HG02840 (cell line): ENCODE data around the gene ZDHHC14.
"Not testable (repeated sequence)": the region's sequence is repeated elsewhere in the genome, so short reads cannot be mapped to it uniquely, and the experiment has no call there.

Experiments
- ATAC-seq: cut with Tn5 transposase; IDR thresholded peaks from one replicate; pipeline ENCODE4 v1.9.1; 2021; ENCODE audit warnings: mild to moderate bottlenecking, moderate library complexity, moderate number of reproducible peaks; ENCODE audit not compliant: unreplicated experiment, low FRiP score

The ZDHHC14 gene

DNA sequence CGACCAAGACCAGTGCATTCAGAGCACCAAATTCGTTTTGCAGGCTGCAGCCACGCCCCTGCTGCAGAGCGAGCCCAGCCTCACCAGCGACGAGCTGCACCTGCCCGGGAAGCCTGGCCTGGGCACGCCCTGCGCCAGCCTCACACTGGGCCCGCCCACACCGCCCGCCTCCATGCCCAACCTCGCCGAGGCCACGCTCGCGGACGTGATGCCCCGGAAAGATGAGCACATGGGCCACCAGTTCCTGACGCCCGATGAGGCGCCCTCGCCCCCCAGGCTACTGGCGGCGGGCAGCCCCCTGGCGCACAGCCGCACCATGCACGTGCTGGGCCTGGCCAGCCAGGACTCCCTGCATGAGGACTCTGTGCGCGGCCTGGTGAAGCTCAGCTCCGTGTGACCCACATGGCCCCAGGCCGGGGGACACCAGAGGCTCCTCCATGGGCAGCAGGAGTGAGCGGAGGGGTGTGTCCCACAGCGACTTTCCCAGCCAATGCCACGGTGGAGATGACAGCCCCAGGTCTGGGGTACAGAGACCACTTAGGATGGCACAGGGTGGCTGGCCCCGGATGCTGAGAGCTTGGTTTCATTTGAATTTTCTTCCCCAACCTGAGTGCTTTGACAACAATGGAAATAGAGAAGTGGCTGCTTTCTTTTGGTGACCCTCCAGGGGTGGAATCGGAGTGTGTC lies 291.9 kb downstream of the ZDHHC14 start:
- ATAC-seq = no peak

DNA sequence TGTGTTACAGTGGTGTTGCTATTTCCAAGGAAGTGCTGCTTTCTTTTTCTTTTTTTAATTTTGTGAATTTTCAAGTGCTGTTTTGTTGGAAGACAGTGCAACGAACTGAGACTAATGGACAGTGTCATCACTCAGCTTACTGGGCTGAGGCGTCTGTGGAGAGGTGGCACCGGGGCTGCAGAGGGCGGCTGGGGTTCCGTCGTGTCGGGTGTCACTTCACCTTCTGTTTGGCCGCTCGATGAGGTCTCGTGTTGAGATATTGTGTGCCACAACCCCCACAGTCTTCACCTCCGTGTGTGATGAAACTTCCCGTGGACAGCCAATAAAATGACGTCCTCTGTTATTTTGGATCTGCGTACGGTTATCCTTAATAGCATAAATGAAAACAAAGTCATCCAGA lies 292.6 kb downstream of the ZDHHC14 start:
- ATAC-seq = no peak

DNA sequence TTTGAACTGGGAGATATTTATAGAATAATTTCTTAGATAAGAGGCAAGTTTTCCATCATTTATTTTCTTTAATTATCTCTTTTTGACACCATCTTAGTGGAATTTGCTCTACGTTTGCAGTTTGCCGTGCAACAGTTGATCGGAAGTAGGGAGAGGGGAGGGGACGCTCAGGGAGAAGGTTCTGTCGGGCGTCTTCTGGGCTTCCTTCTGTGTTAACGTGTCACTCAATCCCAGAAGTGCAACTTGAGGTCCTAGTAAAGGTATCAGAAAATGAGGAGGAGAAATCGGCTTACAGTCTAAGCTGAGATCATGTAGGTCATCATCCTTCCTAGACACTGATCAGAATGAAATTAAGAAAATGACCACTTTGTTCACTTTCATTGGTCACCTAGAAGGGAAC lies 293.1 kb downstream of the ZDHHC14 start:
- ATAC-seq = no peak

DNA sequence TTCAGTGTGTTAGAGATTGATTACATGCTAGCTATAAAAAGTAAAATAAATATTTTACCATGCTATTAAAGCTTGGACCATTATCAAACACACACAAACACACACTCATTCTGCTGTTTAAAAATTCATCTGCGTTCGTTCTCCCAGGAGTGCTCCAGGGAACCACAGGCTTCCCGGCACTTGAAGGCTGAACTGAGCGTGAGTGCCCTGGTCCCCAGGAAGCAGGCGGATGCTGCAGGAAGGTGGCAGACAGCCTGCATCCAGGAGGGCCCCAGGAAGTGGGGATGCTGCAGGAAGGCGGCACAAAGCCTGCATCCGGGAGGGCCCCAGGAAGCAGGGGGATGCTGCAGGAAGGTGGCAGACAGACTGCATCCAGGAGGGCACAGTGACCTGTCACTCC lies 294.8 kb downstream of the ZDHHC14 start:
- ATAC-seq = no peak

DNA sequence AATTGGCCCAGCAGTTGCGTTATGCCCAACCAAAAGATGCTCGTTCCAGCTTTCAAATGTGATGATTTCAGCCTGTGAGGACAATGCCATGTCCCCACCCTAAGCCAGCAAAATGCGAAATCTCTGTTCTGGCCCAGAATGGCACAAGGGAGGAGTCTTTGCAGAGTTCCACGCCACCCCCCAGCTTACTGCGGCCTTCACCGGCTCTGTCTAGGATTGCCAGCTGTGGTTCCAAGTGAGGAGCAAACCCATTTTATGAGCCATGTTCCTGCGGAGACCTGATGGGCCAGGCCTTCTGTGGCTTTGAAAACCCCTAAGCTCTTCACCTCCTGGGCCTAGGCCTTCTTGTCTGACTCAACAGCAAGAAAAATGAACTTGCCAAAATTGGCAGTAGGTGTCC lies 295.3 kb downstream of the ZDHHC14 start:
- no peak for ATAC-seq

DNA sequence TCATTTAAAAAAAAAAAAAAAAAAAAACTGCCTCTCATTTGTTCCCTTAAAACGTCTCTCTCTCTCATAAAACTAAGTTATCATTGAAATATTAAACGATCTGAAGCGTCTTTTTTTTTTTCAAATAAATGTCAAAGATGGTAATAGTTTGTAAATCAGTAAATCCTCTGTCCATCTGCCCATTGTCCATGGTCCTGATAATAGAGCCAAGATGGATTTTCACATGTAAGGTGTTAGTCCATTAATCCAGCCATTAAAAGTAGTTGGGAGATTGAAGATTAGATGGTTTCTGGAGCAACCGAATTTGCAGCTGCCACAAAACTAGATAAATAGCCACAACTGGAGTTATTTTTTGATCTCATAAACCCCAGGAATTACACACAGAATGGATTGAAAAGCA lies 296.2 kb downstream of the ZDHHC14 start:
- ATAC-seq = no peak

DNA sequence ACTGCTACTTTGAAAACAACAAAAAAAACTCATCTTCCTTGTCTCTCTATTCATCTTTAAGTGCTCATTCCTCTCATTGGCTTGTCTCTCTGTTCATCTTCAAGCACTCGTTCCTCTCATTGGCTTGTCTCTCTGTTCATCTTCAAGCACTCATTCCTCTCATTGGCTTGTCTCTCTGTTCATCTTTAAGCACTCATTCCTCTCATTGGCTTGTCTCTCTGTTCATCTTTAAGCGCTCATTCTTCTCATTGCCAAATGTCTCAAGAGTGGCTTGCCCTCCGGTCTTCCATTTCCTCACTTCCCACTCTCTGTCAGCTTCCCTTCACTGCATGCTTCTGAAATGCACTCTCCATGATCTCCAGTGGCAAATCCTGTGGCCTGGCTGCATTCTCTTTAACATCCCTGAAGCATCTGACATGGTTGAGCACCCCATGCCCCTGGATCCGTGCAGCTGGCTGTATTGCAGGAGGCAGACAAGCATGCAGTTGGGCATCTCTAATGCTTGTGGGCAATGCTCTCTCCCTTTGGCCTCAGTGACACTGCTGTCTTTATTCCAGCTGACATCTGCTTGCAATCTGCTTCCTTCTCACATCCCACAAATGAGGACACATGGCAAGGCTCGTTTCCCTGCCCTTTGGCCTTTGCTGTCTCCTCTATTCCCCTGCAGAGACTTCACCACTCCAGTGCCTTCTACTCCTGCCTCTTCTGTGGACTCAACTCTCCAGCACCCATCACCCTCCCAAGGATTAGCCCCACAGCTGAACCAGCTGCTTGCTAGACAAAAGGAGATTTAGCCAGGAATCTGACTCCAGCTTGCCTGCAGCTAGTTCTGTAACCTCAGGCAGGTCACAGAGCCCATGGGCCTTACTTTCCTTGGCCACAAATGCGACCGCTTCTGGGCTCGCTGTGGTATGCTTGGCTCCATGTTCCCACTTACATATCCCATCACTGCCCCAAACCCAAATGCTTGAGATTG lies 298.9 kb downstream of the ZDHHC14 start:
- no peak for ATAC-seq

DNA sequence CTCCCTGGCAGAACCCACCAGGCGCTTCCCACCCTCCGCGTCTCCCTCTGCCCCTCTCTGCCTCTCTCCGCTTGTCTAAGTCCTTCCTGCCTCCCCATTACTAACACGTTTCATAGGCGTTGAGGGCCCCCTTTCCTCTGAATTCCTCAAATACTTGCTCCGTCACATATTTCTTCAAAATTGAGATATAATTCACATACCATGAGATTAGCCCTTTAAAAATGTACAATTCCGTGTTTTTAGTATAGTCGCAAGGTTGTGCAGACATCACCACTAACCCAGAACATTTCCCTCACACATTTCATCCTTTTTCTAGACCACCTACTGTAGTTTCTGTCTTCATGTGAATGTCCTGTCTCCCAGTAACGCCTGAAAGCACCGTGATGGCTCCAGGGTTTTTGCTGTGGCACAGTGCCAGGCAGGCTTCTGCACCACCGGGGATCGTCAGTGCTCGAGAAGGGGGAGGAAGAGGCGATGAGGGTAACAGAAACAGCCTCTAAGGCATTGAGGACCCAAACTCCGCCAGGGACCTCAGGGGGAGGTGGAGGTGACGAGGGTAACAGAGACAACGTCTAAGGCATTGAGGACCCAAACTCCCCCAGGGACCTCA lies 300.2 kb downstream of the ZDHHC14 start:
- no peak for ATAC-seq

DNA sequence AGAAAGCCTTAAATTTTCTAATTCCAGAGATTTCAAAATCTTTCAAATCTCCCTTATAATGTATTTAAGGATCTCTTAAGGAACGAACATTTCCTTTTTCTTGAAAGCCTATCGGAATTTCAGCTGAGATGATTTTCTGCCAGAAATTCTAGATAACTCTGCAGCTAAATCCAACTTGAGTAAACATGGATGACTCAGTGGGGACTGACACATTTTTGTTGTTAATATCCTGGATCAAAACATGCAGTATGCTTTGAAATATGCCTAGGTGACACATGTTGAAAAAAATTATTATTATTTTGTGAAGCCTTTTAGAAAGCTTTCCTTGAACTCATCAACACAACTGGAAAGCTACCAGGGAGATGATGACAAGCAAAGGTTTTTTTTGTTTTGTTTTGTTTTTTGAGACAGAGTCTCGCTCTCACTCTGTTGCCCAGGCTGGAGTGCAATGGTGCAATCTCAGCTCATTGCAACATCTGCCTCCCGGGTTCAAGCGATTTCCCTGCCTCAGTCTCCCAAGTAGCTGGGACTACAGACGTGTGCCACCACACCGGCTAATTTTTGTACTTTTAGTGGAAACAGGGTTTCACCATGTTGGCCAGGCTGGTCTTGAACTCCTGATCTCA lies 302.0 kb downstream of the ZDHHC14 start:
- ATAC-seq = no peak

DNA sequence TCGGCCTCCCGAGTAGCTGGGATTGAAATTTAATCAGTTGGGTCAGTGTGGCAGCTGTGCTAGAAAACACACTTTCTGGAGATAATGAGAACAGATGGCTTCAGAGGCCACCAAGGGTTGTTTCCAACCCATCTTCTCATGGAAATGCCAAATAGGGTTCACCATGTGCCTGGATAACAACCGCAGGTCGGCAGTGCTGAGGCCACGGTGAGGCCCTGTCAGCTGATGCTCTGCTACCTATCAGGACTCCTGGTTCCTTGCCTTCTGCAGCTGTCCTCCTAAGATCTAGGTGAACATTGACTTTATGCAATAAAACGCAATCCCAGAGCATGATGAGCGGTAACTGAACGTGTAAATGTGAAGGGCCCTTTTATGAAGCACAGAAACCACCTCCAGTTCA lies 302.7 kb downstream of the ZDHHC14 start:
- no peak for ATAC-seq

DNA sequence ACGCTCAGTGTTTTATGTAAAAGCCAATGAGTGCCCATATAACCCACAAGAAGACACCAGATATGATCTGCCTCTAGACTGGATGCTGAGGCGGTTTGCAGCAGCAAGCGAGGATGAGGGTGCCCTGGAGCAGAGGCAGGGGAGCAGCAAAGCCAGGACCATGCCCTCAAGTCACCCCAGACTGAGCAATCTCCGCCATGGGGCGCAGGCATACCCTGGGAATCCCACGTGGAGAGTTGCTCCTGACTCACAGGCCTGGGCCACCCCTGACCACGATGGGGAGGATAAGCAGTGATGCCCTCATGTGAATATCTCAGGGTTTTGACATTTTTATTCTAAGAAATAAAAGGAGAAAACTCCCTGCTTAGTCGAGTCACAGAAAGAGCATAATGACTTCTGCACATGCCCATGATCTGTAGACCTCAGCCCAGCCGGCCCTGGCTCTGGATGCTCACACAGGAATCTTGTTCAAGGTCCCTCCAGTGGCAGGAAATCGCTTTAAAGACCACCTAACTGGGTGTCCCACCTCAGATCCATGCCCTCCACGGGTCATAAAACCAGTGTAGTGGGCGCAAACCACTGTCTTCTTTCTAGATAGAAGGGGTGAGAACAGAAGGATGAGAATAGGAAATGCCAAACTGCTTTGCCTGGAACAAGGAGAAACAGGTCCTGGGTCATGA lies 303.8 kb downstream of the ZDHHC14 start:
- ATAC-seq = no peak

DNA sequence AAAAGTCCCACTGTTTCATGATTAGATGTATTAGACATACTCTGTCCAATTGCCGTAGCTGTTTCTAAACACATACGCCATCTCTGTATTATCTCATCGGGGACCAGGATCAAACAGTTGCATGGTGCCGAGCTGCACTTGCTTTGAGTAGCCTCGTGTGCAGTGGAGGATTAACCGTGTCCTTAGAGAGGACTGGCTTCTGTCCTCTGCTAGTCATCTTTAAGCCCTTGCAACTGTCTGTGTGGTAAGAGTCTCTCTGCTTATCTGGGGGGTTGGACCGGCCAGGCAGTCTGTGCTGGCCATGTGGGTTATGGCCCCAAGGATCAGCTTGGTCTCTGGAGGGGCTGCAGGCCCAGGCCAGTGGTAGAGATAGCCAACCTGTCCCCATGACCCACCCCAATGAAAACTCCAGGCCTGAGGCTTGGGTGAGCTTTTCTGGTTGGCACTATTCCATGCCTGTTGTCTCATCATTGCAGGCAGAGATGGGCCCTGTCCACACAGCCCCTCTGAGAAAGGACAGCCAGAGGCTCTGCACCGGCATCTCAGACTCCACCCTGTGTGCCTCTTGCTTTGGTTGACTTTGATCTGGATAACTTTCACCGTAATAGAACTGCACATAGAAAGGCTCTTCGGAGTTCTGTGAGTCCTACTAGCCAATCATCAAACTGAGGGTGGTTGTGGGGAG lies 304.7 kb downstream of the ZDHHC14 start:
- ATAC-seq = no peak

DNA sequence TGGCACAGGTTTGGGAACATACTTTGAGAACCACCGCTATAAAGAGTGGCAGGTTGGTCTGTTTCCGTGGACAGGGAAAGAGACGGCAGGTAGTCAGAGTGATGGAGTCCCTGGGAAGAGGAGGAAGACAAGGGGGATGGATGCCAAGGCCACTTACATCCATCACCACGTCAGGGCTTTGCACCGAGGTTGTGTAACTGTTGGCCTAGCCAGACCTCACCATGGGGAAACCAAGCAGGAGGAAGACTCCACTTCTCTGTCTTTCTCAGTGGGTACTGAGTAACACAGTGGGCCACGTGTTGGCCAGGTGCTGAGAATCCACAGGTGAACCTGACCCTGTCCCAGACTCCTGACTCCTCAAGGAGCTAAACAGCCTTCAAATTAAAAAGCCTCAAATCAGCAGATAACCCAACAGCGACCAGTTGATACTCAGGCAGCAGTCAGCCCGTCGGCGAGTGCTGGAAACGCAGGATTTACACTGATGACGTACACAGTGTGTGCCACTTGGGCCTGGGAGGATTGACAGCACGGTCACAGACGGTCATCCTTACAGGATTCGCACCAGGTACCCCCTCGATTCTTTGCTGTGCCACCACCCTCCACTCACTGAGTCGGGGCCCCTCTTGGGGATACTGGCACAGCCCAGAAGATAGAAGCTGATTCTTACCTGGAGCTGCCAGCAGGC lies 307.4 kb downstream of the ZDHHC14 start:
- no peak for ATAC-seq

DNA sequence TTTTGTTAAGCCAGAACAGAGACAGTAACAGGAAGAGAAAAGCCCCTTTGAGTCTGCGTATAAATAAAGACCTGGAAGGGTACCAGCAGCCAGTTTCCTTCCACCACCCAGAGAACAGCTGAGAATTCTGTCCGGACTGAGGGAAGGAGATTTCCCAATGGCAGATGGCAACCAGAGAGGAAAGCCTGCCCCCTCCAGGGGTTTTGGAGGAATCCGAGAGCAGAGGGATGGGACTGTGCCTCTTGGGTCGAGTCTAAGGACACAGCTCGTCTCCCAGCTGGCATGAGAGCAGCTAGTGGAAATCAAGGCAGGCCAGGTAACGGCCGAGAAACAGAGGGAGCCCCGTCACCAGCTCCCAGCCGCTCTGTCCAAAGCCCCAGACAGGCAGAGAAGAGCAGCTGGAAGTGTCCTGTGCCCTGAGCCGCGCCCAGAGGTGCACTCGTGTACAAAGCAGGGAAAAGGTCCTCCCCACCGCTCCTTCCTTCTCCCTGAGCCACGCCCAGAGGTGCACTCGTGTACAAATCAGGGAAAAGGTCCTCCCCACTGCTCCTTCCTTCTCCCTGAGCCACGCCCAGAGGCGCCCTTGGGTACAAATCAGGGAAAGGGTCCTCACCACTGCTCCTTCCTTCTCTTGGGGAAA lies 308.1 kb downstream of the ZDHHC14 start:
- ATAC-seq = no peak

DNA sequence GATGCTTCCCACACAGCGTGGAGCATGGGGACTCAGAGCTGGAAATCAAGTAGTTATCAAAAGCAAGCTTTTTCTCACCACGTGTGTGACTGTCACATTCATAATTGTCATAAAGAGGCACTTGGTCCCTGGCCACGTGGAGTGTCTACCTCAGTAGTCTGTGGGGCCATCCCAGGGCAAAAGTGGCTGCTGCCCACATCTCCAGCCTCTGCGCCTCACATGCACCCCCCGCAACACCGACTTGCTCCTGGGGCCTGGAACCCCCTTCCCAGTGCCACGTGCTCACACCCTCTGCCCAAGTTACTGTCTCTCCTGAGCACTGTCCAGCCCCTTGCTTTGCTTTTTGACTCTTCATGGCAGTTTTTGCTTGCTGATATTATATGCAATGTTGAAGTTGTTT lies 308.9 kb downstream of the ZDHHC14 start:
- no peak for ATAC-seq

DNA sequence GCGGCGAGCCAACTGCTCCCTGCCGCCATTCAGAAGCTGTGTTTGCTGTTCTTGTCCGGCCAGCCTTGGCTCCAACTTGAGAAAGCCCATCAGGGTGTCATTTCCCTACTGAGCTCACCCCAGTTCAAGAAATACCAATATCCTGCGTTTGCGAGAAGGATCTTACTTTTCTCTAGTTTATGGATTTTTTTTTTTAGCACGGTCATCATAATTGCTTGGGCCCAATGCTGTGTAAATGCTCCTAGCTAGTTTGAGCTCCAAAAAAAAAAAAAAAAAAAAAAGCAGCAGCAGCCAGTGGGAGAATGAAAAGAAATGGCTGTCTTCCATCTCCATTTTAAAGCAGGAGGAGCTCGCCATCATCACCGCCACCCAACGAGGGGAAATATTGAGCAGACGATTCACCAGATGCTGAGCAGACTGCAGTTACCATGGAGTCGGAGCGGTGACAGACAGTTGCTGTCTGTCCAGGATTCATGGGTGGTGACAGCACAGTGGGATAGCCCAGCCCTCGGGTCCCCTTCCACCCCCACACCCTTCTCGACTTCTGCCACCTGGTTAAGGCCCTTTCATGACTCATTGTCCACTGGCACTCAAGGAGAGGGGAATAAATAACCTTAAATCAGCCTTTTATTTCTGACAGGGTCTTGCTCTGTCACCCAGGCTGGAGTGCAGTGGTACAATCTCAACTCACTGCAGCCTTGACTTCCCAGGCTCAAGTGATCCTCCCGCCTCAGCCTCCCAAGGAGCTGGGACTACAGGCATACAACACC lies 309.6 kb downstream of the ZDHHC14 start:
- no peak for ATAC-seq

DNA sequence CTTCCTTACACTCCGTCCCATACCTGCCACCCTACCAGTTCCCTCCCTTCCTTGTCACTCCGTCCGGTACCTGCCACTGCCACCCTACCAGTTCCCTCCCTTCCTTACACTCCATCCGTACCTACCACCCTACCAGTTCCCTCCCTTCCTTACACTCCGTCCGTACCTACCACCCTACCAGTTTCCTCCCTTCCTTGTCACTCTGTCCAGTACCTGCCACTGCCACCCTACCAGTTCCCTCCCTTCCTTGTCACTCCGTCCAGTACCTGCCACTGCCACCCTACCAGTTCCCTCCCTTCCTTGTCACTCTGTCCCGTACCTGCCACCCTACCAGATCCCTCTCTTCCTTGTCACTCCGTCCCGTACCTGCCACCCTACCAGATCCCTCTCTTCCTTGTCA lies 310.6 kb downstream of the ZDHHC14 start:
- ATAC-seq = not testable (repeated sequence)

DNA sequence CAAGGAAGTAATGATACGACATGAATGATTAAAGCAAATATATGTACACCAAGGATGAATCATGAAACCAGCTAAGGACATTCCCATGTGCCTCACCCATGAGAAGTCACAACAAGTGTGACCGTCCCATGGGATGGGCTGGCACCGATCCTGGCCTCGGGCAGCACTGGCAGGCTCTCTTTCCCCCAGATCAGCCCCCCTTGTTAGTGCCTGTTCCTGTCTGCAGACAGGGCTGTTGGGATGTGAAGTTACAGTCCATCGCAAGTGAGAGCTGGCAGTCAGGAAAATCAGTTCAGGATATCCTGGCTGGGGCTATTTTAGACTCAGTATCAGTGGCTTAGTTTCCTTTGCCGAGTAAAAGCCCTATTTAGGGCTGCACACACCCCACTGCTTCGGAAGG lies 312.9 kb downstream of the ZDHHC14 start:
- ATAC-seq = no peak
